Kidney (tissue), 22 donors: ENCODE measurements around the gene DGKI. TPM values are rescaled to one million over a fixed set of nuclear protein-coding genes. Genes with fewer than 3 reads are reported as not detected.

Experiments
- DNase-seq, 5 donors: peaks; one replicate each; pipeline ENCODE4 v3.0.0-alpha.2; 2013 to 2020
- FAIRE-seq: peaks from 2 replicates; lab custom pipeline; 2012; peaks lifted over from hg19 to GRCh38; lab: Jason Lieb, UNC
- H3K27ac ChIP-seq, 2 donors: one replicate each; pipeline ENCODE4 v1.7.0; 2013; ENCODE audit warnings: low read depth in 2 of 2, low read length in 2 of 2, inconsistent platforms in 1 of 2
- H3K27me3 ChIP-seq: one replicate; pipeline ENCODE4 v1.7.1; 2013; ENCODE audit warnings: low read length, inconsistent platforms; ENCODE audit not compliant: control insufficient read depth, insufficient read depth
- H3K36me3 ChIP-seq, 3 donors: one replicate each; pipeline versions ENCODE4 v1.7.0 to v1.7.1; 2013; ENCODE audit warnings: low read length in 3 of 3, control low read depth in 1 of 3, inconsistent platforms in 1 of 3; ENCODE audit not compliant: insufficient read depth in 3 of 3, control insufficient read depth in 2 of 3
- H3K4me1 ChIP-seq, 3 donors: one replicate each; pipeline versions ENCODE4 v1.7.0 to v1.7.1; 2013; ENCODE audit warnings: low read length in 3 of 3, inconsistent platforms in 1 of 3, low read depth in 1 of 3; ENCODE audit not compliant: control insufficient read depth in 2 of 3, insufficient read depth in 2 of 3
- H3K4me3 ChIP-seq, 3 donors: one replicate each; pipeline versions ENCODE4 v1.7.0 to v1.8.1; 2013; ENCODE audit warnings: low read length in 3 of 3, control low read depth in 1 of 3, inconsistent platforms in 1 of 3
- H3K9ac ChIP-seq, 3 donors: one replicate each; pipeline versions ENCODE4 v1.7.0 to v1.7.1; 2013; ENCODE audit warnings: low read length in 3 of 3, control low read depth in 1 of 3, inconsistent platforms in 1 of 3
- H3K9me3 ChIP-seq, 3 donors: one replicate each; pipeline versions ENCODE4 v1.7.0 to v1.7.1; 2013; ENCODE audit warnings: low read length in 3 of 3, control low read depth in 1 of 3, inconsistent platforms in 1 of 3; ENCODE audit not compliant: control insufficient read depth in 2 of 3, insufficient read depth in 1 of 3
- CTCF ChIP-seq: IDR thresholded peaks from 3 replicates; pipeline ENCODE4 v1.5.1; 2012; ENCODE audit warnings: mild to moderate bottlenecking, moderate library complexity, borderline replicate concordance; ENCODE audit not compliant: insufficient read depth; ENCODE audit errors: extremely low read depth
- intact Hi-C: fragments of 100-400 bp; cut with DNase I; formaldehyde crosslinking; loops from one replicate; pipeline ENCODE4 v1.11.1; 2022
- long read RNA-seq, 10 donors: library from polyadenylated mRNA in 1 of 10; unstranded in 1 of 10; transcript quantifications; one replicate each; pipeline ENCODE4 v2.0.0 and lab custom pipeline, GENCODE V29; 2021 to 2026
- polyA plus RNA-seq: library from polyadenylated mRNA; stranded (reverse); fragments of 350-450 nt; fragmentation: Illumina TruSeq; extraction: RNeasy Lipid Tissue Mini Kit (QIAGEN cat#74804); gene quantifications from one replicate; pipeline ENCODE4 v1.2.3, GENCODE V29; 2014; ENCODE audit warnings: low read depth, low replicate concordance; ENCODE audit not compliant: insufficient read depth
- total RNA-seq: library from RNA; stranded (reverse); fragmentation: NEBNext Ultra II Directional; extraction: Animal tissue kit (Norgen Biotek cat#: 25700); gene quantifications from one replicate; pipeline ENCODE4 v1.2.1, GENCODE V29; 2021
- donor health status: control.
- donor health status: control.
- donor health status: control.
- donor health status: control.
- donor health status: control.
- donor health status: DM: yes; HTN: yes; CAD: no.
- donor health status: Normal renal cell carcinoma (clear cell type).

The DGKI gene
- total RNA-seq (1.3 TPM), polyA plus RNA-seq (2.5 TPM)
- long read RNA-seq, donor 1, result 0 reads
- long read RNA-seq, donor 2, partial matches to known transcripts, result 511 of 511 reads
- long read RNA-seq, donor 2, other reads (novel, unspliced or antisense), result 0 of 511 reads
- long read RNA-seq, donor 3, result 0 reads
- long read RNA-seq, donor 4, partial matches to known transcripts, result 365 of 365 reads
- long read RNA-seq, donor 4, other reads (novel, unspliced or antisense), result 0 of 365 reads
- long read RNA-seq, donor 5, result 0 reads
- long read RNA-seq, donor 6, partial matches to known transcripts, result 1,639 of 1,656 reads
- long read RNA-seq, donor 6, other reads (novel, unspliced or antisense), result 17 of 1,656 reads
- long read RNA-seq, donor 7, partial matches to known transcripts, result 0 of 1 reads
- long read RNA-seq, donor 7, other reads (novel, unspliced or antisense), result 1 of 1 reads
- long read RNA-seq, donor 8, partial matches to known transcripts, result 822 of 822 reads
- long read RNA-seq, donor 8, other reads (novel, unspliced or antisense), result 0 of 822 reads
- long read RNA-seq, donor 9, result 0 reads
- long read RNA-seq, donor 10, partial matches to known transcripts, result 723 of 723 reads
- long read RNA-seq, donor 10, other reads (novel, unspliced or antisense), result 0 of 723 reads

- H3K27ac ChIP-seq, result no peak within 1 kb of the TSS
- DNase-seq (peak; percentile 27 to 76 (median 48)), FAIRE-seq (no peak)
- H3K9me3 ChIP-seq, result no peaks in the 10 kb centered on the region
- H3K36me3 ChIP-seq, result no peaks in the 10 kb centered on the region
- TF ChIP-seq CTCF, result no peak
- H3K9ac ChIP-seq, result no peak within 1 kb of the TSS
- H3K27me3 ChIP-seq, result peaks cover 9% of the 10 kb centered on the region
- intact Hi-C loops, result no loop called here
- peaks cover 0 to 3% (median 0%) of the 10 kb centered on the region in 3 donors for H3K4me1 ChIP-seq
- peak within 1 kb of the TSS in 2 of 3 donors; percentile 39 to 49 for H3K4me3 ChIP-seq
Observed at GRCh38 chr7:137846827-137847567, at the start of gene DGKI. Gene DGKI, minus strand, starts transcription at chr7:137846974.

- no peaks in the 10 kb centered on the region for H3K4me1 ChIP-seq
- intact Hi-C loops, result loop anchor here (5.0 kb wide), 1 partner anchor 238 kb away; no protein-coding TSS in a partner anchor
- H3K9ac ChIP-seq, result no peak overlapping the region
- no peak overlapping the region for H3K27ac ChIP-seq
- H3K27me3 ChIP-seq, result no peaks in the 10 kb centered on the region
- no peak for TF ChIP-seq CTCF
- no peak for FAIRE-seq
- H3K4me3 ChIP-seq, result no peak overlapping the region
- no peak for DNase-seq
- peaks cover 0 to 47% (median 10%) of the 10 kb centered on the region in 3 donors for H3K36me3 ChIP-seq
- no peaks in the 10 kb centered on the region for H3K9me3 ChIP-seq
Observed at GRCh38 chr7:137895301-137896221, 48.8 kb upstream of the DGKI start.

- no peaks in the 10 kb centered on the region for H3K9me3 ChIP-seq
- no peak overlapping the region for H3K27ac ChIP-seq
- DNase-seq (no peak), FAIRE-seq (no peak)
- H3K9ac ChIP-seq, result no peak overlapping the region
- no peaks in the 10 kb centered on the region for H3K4me1 ChIP-seq
- intact Hi-C loops, result no loop called here
- peaks cover 0 to 37% (median 12%) of the 10 kb centered on the region in 3 donors for H3K36me3 ChIP-seq
- no peak overlapping the region for H3K4me3 ChIP-seq
- H3K27me3 ChIP-seq, result no peaks in the 10 kb centered on the region
- no peak for TF ChIP-seq CTCF
Observed at GRCh38 chr7:137893143-137893742, 46.5 kb upstream of the DGKI start.
